Measurements from ENCODE around the gene SLC26A8. TPM values are rescaled to one million over a fixed set of nuclear protein-coding genes. Genes with fewer than 3 reads are reported as not detected.
A peak's percentile ranks its signal among the peaks of the same experiment; 100 is the strongest.

The SLC26A8 gene
- polyA plus RNA-seq, 3 donors: 0.52 to 1.7 (median 1.5) TPM

DNA sequence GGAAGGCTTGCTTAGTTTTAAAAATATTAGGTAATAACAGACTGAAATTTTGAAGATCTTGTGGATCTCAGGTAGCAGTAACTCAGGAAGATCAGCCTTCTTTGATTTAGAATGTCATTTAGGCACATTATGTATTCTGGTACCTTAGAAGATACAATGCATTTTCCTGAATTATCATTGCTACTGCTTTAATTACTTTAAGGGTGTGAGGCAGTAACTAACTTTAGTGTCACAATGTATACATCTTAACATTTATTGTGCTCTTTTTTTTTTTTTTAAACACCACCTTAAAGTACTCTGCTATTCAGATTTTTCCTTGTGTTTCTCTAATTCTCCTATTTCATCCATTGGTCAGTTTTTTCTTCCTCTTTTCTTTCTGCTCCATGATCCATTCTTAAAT lies 16.5 kb upstream of the SLC26A8 start:
- H3K27ac ChIP-seq (ENCODE audit: low read depth in 1 of 2, low read length in 2 of 2): peak overlapping the region in 1 of 2 donors; percentile 78
- H3K79me2 ChIP-seq (ENCODE audit: insufficient read depth, low read length): peaks cover 100% of the 10 kb centered on the region
- no peaks in the 10 kb centered on the region for H3K27me3 ChIP-seq (ENCODE audit: control insufficient read depth in 2 of 2, insufficient read depth in 2 of 2, low read length in 2 of 2)
- Mint-ChIP-seq H3K36me3 (peaks cover 8 to 17% of the 10 kb centered on the region in 2 donors), H3K27me3 (ENCODE audit: low read depth in 3 of 3) (no peaks in the 10 kb centered on the region), H3K4me3 (no peak overlapping the region), H3K27ac (peak overlapping the region in 5 of 7 donors; percentile 2 to 77 (median 52)), H3K4me1 (peaks cover 73% of the 10 kb centered on the region), H3K9me3 (no peaks in the 10 kb centered on the region)
- peaks cover 54 to 60% of the 10 kb centered on the region in 2 donors for H3K4me1 ChIP-seq (ENCODE audit: control insufficient read depth in 1 of 2, insufficient read depth in 2 of 2, low read length in 2 of 2)
- TF ChIP-seq, protein P1, sequence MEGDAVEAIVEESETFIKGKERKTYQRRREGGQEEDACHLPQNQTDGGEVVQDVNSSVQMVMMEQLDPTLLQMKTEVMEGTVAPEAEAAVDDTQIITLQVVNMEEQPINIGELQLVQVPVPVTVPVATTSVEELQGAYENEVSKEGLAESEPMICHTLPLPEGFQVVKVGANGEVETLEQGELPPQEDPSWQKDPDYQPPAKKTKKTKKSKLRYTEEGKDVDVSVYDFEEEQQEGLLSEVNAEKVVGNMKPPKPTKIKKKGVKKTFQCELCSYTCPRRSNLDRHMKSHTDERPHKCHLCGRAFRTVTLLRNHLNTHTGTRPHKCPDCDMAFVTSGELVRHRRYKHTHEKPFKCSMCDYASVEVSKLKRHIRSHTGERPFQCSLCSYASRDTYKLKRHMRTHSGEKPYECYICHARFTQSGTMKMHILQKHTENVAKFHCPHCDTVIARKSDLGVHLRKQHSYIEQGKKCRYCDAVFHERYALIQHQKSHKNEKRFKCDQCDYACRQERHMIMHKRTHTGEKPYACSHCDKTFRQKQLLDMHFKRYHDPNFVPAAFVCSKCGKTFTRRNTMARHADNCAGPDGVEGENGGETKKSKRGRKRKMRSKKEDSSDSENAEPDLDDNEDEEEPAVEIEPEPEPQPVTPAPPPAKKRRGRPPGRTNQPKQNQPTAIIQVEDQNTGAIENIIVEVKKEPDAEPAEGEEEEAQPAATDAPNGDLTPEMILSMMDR (IDR thresholded peaks at IDR 0.05): no peak
- peaks cover 100% of the 10 kb centered on the region for H4K20me1 ChIP-seq (ENCODE audit: insufficient read depth, low read length)
- no peak overlapping the region for H2AFZ ChIP-seq (ENCODE audit: insufficient read depth, low read depth, low read length, poor library complexity, severe bottlenecking)
- H3K4me3 ChIP-seq (replicated peaks in 1 of 3; ENCODE audit: low read depth in 2 of 3, low read length in 3 of 3): no peak overlapping the region
- H3K4me2 ChIP-seq (replicated peaks; ENCODE audit: extremely low read depth, low read length, poor library complexity, severe bottlenecking): no peak overlapping the region
- intact Hi-C loops (cut with micrococcal nuclease): no loop called here
- no peak overlapping the region for H3K9ac ChIP-seq (ENCODE audit: insufficient read depth, low read length, poor library complexity, severe bottlenecking)
- DNase-seq: no peak
- H3K9me3 ChIP-seq (replicated peaks in 1 of 2; ENCODE audit: control insufficient read depth in 1 of 2, insufficient read depth in 1 of 2, low read length in 2 of 2): no peaks in the 10 kb centered on the region
- H3K36me3 ChIP-seq (replicated peaks in 1 of 2; ENCODE audit: control insufficient read depth in 1 of 2, insufficient read depth in 2 of 2, low read length in 2 of 2): peaks cover 0 to 7% of the 10 kb centered on the region in 2 donors

DNA sequence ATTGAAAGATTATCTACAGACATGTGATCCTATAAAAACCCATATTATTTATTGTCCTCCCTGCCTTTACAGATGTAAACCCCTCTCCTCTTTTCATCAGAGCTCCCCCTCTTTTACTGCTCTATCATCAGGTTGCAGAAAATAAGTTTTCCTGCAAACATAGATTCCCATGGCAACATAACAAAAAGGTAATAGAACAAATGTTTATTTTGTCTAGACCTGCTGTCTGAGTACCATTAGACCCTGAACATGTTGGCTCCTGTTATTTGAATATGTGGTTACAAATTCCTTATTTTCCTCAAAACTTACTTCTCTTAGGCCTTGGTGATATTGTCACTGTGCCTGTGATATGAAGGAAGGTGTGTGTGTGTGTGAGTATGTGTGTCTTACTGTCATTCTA lies 14.7 kb upstream of the SLC26A8 start:
- Histone ChIP-seq H3K9me3 (replicated peaks in 1 of 2; ENCODE audit: control insufficient read depth in 1 of 2, insufficient read depth in 1 of 2, low read length in 2 of 2) (no peaks in the 10 kb centered on the region), H3K36me3 (replicated peaks in 1 of 2; ENCODE audit: control insufficient read depth in 1 of 2, insufficient read depth in 2 of 2, low read length in 2 of 2) (peaks cover 0 to 4% of the 10 kb centered on the region in 2 donors), H3K27me3 (ENCODE audit: control insufficient read depth in 2 of 2, insufficient read depth in 2 of 2, low read length in 2 of 2) (no peaks in the 10 kb centered on the region), H3K4me3 (replicated peaks in 1 of 3; ENCODE audit: low read depth in 2 of 3, low read length in 3 of 3) (no peak overlapping the region), H3K79me2 (ENCODE audit: insufficient read depth, low read length) (peaks cover 100% of the 10 kb centered on the region), H3K4me2 (replicated peaks; ENCODE audit: extremely low read depth, low read length, poor library complexity, severe bottlenecking) (peak overlapping the region; percentile 39), H3K27ac (ENCODE audit: low read depth in 1 of 2, low read length in 2 of 2) (peak overlapping the region in 1 of 2 donors; percentile 78), H4K20me1 (ENCODE audit: insufficient read depth, low read length) (peaks cover 100% of the 10 kb centered on the region), H3K4me1 (ENCODE audit: control insufficient read depth in 1 of 2, insufficient read depth in 2 of 2, low read length in 2 of 2) (peaks cover 72 to 75% of the 10 kb centered on the region in 2 donors), H2AFZ (ENCODE audit: insufficient read depth, low read depth, low read length, poor library complexity, severe bottlenecking) (no peak overlapping the region), H3K9ac (ENCODE audit: insufficient read depth, low read length, poor library complexity, severe bottlenecking) (no peak overlapping the region)
- DNase-seq: no peak
- Mint-ChIP-seq H3K4me3 (no peak overlapping the region), H3K4me1 (peaks cover 83% of the 10 kb centered on the region), H3K27ac (peak overlapping the region in 6 of 7 donors; percentile 41 to 91 (median 80)), H3K9me3 (no peaks in the 10 kb centered on the region), H3K27me3 (ENCODE audit: low read depth in 3 of 3) (no peaks in the 10 kb centered on the region), H3K36me3 (peaks cover 5 to 18% of the 10 kb centered on the region in 2 donors)
- intact Hi-C loops (cut with micrococcal nuclease): no loop called here
- TF ChIP-seq, protein P1 (IDR thresholded peaks at IDR 0.05): no peak

Data from CD14-positive monocyte (primary cell).